Keratinocyte (primary cell): ENCODE measurements around the gene MID1. TPM values are rescaled to one million over a fixed set of nuclear protein-coding genes. Genes with fewer than 3 reads are reported as not detected.

Experiments used
- DNase-seq: peaks from one replicate; pipeline ENCODE4 v3.0.0-alpha.2; 2011; ENCODE audit warnings: low read depth, missing footprints, low spot score
- FAIRE-seq: peaks from 2 replicates; lab custom pipeline; 2011; peaks lifted over from hg19 to GRCh38; lab: Jason Lieb, UNC
- H2AFZ ChIP-seq: 2 replicates; pipeline ENCODE4 v1.6.0; 2012; ENCODE audit warnings: low read length, control low read depth, inconsistent platforms; ENCODE audit not compliant: control insufficient read depth
- H3K27ac ChIP-seq: 2 replicates; pipeline ENCODE4 v1.5.1; 2011; ENCODE audit warnings: low read length; ENCODE audit not compliant: control insufficient read depth, insufficient read depth
- H3K27me3 ChIP-seq: 3 replicates; pipeline ENCODE4 v1.6.0; 2011; ENCODE audit warnings: low read length; ENCODE audit not compliant: control insufficient read depth, insufficient read depth; ENCODE audit errors: extremely low read depth
- H3K36me3 ChIP-seq, 2 experiments: 2 replicates in 1 of 2; 3 replicates in 1 of 2; pipeline ENCODE4 v1.5.1; 2011; ENCODE audit warnings: low read length in 2 of 2, mild to moderate bottlenecking in 1 of 2; ENCODE audit not compliant: control insufficient read depth in 2 of 2, insufficient read depth in 2 of 2; ENCODE audit errors: extremely low read depth in 1 of 2
- H3K4me1 ChIP-seq: 3 replicates; pipeline ENCODE4 v1.5.1; 2011; ENCODE audit warnings: low read length; ENCODE audit not compliant: control insufficient read depth, insufficient read depth; ENCODE audit errors: extremely low read depth
- H3K4me2 ChIP-seq: 3 replicates; pipeline ENCODE4 v1.6.0; 2011; ENCODE audit warnings: low read depth, low read length; ENCODE audit not compliant: control insufficient read depth, insufficient read depth; ENCODE audit errors: extremely low read depth
- H3K4me3 ChIP-seq, 3 experiments: fragments of 200-600 bp in 1 of 3; sonication (generic) in 1 of 3; 2 replicates in 2 of 3; 3 replicates in 1 of 3; pipeline ENCODE4 v1.5.1; 2011 to 2016; ENCODE audit warnings: low read length in 3 of 3, mild to moderate bottlenecking in 3 of 3, control low read depth in 2 of 3, inconsistent platforms in 1 of 3, low read depth in 1 of 3, mixed read lengths in 1 of 3, mixed run types in 1 of 3, moderate library complexity in 1 of 3; ENCODE audit not compliant: control insufficient read depth in 2 of 3, insufficient read depth in 2 of 3; ENCODE audit errors: extremely low read depth in 1 of 3
- H3K79me2 ChIP-seq: 2 replicates; pipeline ENCODE4 v1.6.0; 2012; ENCODE audit warnings: low read length; ENCODE audit not compliant: control insufficient read depth, insufficient read depth
- H3K9ac ChIP-seq: 3 replicates; pipeline ENCODE4 v1.6.0; 2011; ENCODE audit warnings: low read length; ENCODE audit not compliant: control insufficient read depth, insufficient read depth; ENCODE audit errors: extremely low read depth
- H3K9me1 ChIP-seq: 3 replicates; pipeline ENCODE4 v1.6.0; 2011; ENCODE audit warnings: low read length; ENCODE audit not compliant: control insufficient read depth, insufficient read depth; ENCODE audit errors: extremely low read depth
- H3K9me3 ChIP-seq: 2 replicates; pipeline ENCODE4 v1.5.1; 2012; ENCODE audit warnings: low read depth, low read length; ENCODE audit not compliant: control insufficient read depth
- H4K20me1 ChIP-seq: 3 replicates; pipeline ENCODE4 v1.6.0; 2011; ENCODE audit warnings: low read length; ENCODE audit not compliant: control insufficient read depth, insufficient read depth; ENCODE audit errors: extremely low read depth
- CTCF ChIP-seq, 3 experiments: IDR thresholded peaks in 1 of 3; conservative IDR thresholded peaks in 1 of 3; optimal IDR thresholded peaks in 1 of 3; 2 replicates in 2 of 3; 3 replicates in 1 of 3; pipeline versions ENCODE3 to v1.5.1; 2011; ENCODE audit warnings: low read length in 3 of 3, mild to moderate bottlenecking in 3 of 3, moderate library complexity in 2 of 3, control low read depth in 1 of 3, inconsistent platforms in 1 of 3; ENCODE audit not compliant: insufficient read depth in 2 of 3; ENCODE audit errors: extremely low read depth in 1 of 3
- EZH2 ChIP-seq: IDR thresholded peaks from one replicate; pipeline ENCODE4 v1.6.1; 2012; ENCODE audit warnings: inconsistent platforms, mild to moderate bottlenecking, low read length, moderate library complexity
- dilution Hi-C: fragments of 300-500 bp; cut with MboI; formaldehyde crosslinking; loops from one replicate; pipeline ENCODE4 v1.7.0; 2020; ENCODE audit warnings: low sequenced_read_pairs; ENCODE audit not compliant: extremely low pct_ligation_motif_present
- polyA plus RNA-seq, 5 experiments: library from polyadenylated mRNA; depleted of rRNA in 3 of 5; stranded (reverse) in 3 of 5; stranded (forward) in 1 of 5; unstranded in 1 of 5; fragments of >200 nt; gene quantifications; 1 replicate in 1 of 5; 2 replicates in 3 of 5; 3 replicates in 1 of 5; pipeline versions ENCODE4 v1.2.1 to v1.2.3, GENCODE V29; 2011 to 2012; ENCODE audit warnings: missing spikeins in 2 of 5, low read depth in 1 of 5, low replicate concordance in 1 of 5

Gene MID1
- polyA plus RNA-seq, 1 donor (not counting 4 experiments of a cell fraction or from before 2014, with no cell fraction given) = 9.2 TPM

GRCh38 chrX:10631416-10632145 is 11.2 kb upstream of the MID1 start:
- H3K9ac ChIP-seq = no peak overlapping the region

GRCh38 chrX:10630320-10630719 is 9.9 kb upstream of the MID1 start:
- dilution Hi-C loops = no loop called here
- Histone ChIP-seq H3K4me3 (no peak overlapping the region), H3K4me2 (peak overlapping the region; percentile 47), H4K20me1 (no peaks in the 10 kb centered on the region), H3K79me2 (no peaks in the 10 kb centered on the region), H3K9ac (no peak overlapping the region), H3K9me3 (no peaks in the 10 kb centered on the region), H3K4me1 (peaks cover 58% of the 10 kb centered on the region), H2AFZ (no peak overlapping the region), H3K9me1 (no peaks in the 10 kb centered on the region), H3K27me3 (no peaks in the 10 kb centered on the region), H3K36me3 (no peaks in the 10 kb centered on the region), H3K27ac (peak overlapping the region; percentile 69)
- TF ChIP-seq CTCF (optimal IDR thresholded peaks at IDR 0.05 in 1 of 3, IDR thresholded peaks at IDR 0.05 in 1 of 3, conservative IDR thresholded peaks at IDR 0.05 in 1 of 3; ENCODE audit: extremely low read depth in 1 of 3, insufficient read depth in 2 of 3, low read length in 3 of 3) = no peak
- TF ChIP-seq EZH2 = no peak
- no peak for DNase-seq
- peak; percentile 39 for FAIRE-seq

More at GRCh38 chrX:10631416-10632145, 11.2 kb upstream of the MID1 start:
- no peak overlapping the region for H3K4me3 ChIP-seq
- no peaks in the 10 kb centered on the region for H3K79me2 ChIP-seq
- H4K20me1 ChIP-seq = no peaks in the 10 kb centered on the region
- dilution Hi-C loops = no loop called here
- FAIRE-seq (peak; percentile 5), DNase-seq (no peak)
- H3K27ac ChIP-seq = peak overlapping the region; percentile 69
- no peaks in the 10 kb centered on the region for H3K9me3 ChIP-seq
- peaks cover 67% of the 10 kb centered on the region for H3K4me1 ChIP-seq
- no peaks in the 10 kb centered on the region for H3K36me3 ChIP-seq
- peak overlapping the region; percentile 36 for H3K4me2 ChIP-seq
- H2AFZ ChIP-seq = no peak overlapping the region
- H3K9me1 ChIP-seq = no peaks in the 10 kb centered on the region
- no peak for TF ChIP-seq CTCF (optimal IDR thresholded peaks at IDR 0.05 in 1 of 3, IDR thresholded peaks at IDR 0.05 in 1 of 3, conservative IDR thresholded peaks at IDR 0.05 in 1 of 3; ENCODE audit: extremely low read depth in 1 of 3, insufficient read depth in 2 of 3, low read length in 3 of 3)
- no peak for TF ChIP-seq EZH2
- H3K27me3 ChIP-seq = no peaks in the 10 kb centered on the region
